Measurements from ENCODE around the gene LSAMP. TPM values are rescaled to one million over a fixed set of nuclear protein-coding genes. Genes with fewer than 3 reads are reported as not detected.

LSAMP gene
- total and polyA plus RNA-seq, 2 experiments from 2014 or later = 2.0 to 2.9 TPM

- TF ChIP-seq CTCF (conservative IDR thresholded peaks at IDR 0.05; ENCODE audit: low read depth in 2 of 2) (no peak), ZNF331 (CRISPR knock-in tag; IDR thresholded peaks at IDR 0.05; ENCODE audit: low read depth) (no peak)
Measured at GRCh38 chr3:116322750-116323375, 122.4 kb downstream of the LSAMP start (continued).

GRCh38 chr3:116318370-116318769 is 126.9 kb downstream of the LSAMP start:
- Mint-ChIP-seq H3K36me3 (ENCODE audit: low read depth) (no peaks in the 10 kb centered on the region), H3K9me3 (no peaks in the 10 kb centered on the region), H3K27me3 (ENCODE audit: insufficient read depth, low read depth, poor library complexity) (no peaks in the 10 kb centered on the region), H3K27ac (no peak overlapping the region), H3K4me3 (no peak overlapping the region), H3K4me1 (peaks cover 7% of the 10 kb centered on the region; the same call in 2 of the 3 replicates)
- Histone ChIP-seq H3K4me2 (no peak overlapping the region), H3F3A (replicated peaks; ENCODE audit: low read depth) (no peaks in the 10 kb centered on the region), H3K9me2 (ENCODE audit: insufficient read depth) (no peaks in the 10 kb centered on the region), H3K36me3 (ENCODE audit: insufficient read depth) (no peaks in the 10 kb centered on the region), H4K20me1 (replicated peaks; ENCODE audit: insufficient read depth) (no peaks in the 10 kb centered on the region), H3K4me1 (ENCODE audit: insufficient read depth) (peaks cover 15% of the 10 kb centered on the region; the same call in 1 of the 2 replicates), H3K27ac (ENCODE audit: low read depth) (no peak overlapping the region), H3K27me3 (ENCODE audit: insufficient read depth) (no peaks in the 10 kb centered on the region), H2AFZ (no peak overlapping the region), H3K79me2 (replicated peaks; ENCODE audit: insufficient read depth) (no peaks in the 10 kb centered on the region), H3K4me3 (no peak overlapping the region)
- ATAC-seq (no peak), DNase-seq (ENCODE audit: low spot score) (no peak)
- TF ChIP-seq STAT1 (IDR thresholded peaks at IDR 0.05; ENCODE audit: unreplicated experiment) (no peak), EZH2phosphoT487 (IDR thresholded peaks at IDR 0.05; ENCODE audit: unreplicated experiment) (no peak), POLR2AphosphoS5 (IDR thresholded peaks at IDR 0.05; ENCODE audit: low read depth) (no peak), CTCF (conservative IDR thresholded peaks at IDR 0.05; ENCODE audit: low read depth in 2 of 2) (no peak), ZNF114 (CRISPR knock-in tag; IDR thresholded peaks at IDR 0.05) (no peak), NANOG (IDR thresholded peaks at IDR 0.05; ENCODE audit: borderline replicate concordance) (no peak), ETS1 (IDR thresholded peaks at IDR 0.05) (no peak), ZNF331 (CRISPR knock-in tag; IDR thresholded peaks at IDR 0.05; ENCODE audit: low read depth) (no peak), CREB1 (CRISPR knock-in tag; IDR thresholded peaks at IDR 0.05; ENCODE audit: low read depth) (no peak), REST (IDR thresholded peaks at IDR 0.05; ENCODE audit: unreplicated experiment) (no peak)
